Measurements from ENCODE around the gene KRT85.

DNA sequence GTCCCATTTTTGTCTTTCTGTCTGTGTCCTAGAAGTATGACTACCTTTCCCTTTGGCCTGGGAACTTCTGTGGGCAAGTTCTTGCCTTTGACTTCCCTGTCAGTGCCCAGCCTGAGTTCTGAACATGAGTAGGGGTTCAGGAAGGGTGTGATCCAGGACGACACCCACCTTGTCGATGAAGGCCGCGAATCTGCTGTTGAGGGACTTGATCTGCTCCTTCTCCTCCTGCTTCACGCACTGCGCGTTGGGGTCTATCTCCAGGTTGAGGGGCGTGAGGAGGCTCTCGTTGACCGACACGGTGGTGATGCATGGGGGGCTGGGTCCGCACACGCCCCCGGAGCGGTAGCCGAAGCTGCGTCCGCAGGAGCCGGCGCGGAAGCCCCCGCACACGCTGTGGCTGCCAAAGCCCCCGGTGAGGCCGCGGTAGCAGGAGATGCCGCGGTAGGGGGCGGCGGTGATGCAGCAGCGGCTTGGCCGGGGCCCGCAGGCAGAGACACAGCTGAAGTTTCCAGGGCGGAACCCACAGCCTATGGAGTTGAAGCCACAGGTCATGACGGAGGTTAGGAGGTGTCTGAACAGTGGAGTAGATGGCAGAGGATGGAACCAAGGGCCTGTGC is 46.4 kb downstream of the KRT85 start, which contains the start of gene KRT83:
- TF ChIP-seq POLR2A (IDR thresholded peaks at IDR 0.05) (no peak), CTCF (IDR thresholded peaks at IDR 0.05) (no peak)

Measured in adrenal gland (tissue), 5 donors.